GM12891 (cell line): ENCODE measurements around the gene CISD3.

Experiments
- POLR2A ChIP-seq: IDR thresholded peaks from 2 replicates; pipeline ENCODE4 v1.6.1; 2011; ENCODE audit warnings: low read depth, low read length, control low read depth
- POLR2AphosphoS5 ChIP-seq: IDR thresholded peaks from 2 replicates; pipeline ENCODE4 v1.6.1; 2011; ENCODE audit warnings: low read depth, low read length, control low read depth
- SPI1 ChIP-seq: IDR thresholded peaks from 2 replicates; pipeline ENCODE4 v1.6.1; 2011; ENCODE audit warnings: low read depth, low read length, control low read depth

DNA sequence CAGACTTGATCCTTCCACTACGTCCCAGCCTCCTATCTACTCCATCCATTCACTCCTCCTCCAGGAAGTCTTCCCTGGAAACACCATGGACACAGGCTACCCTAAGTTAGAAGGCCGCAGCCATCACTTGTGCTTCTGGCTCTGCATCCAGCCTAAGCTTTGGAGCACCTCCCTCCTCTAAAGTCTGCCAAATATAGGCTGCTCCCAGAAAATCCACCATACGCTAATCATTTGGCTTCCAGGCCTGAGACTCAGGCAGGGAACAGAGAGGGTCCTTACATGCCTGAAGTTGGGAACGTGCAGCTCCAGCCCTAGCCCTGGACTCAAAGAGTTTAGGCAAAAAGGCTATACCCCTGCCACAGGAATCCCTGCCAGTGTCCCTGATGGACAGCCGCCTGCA lies 11.3 kb downstream of the CISD3 start:
- TF ChIP-seq POLR2AphosphoS5 (no peak), POLR2A (no peak), SPI1 (no peak)
